Measurements from ENCODE around the gene NMU. TPM values are rescaled to one million over a fixed set of nuclear protein-coding genes. Genes with fewer than 3 reads are reported as not detected.

The NMU gene
- total and polyA plus RNA-seq, 9 of the 15 experiments (the other 6 are each of a cell fraction or from before 2014, with no cell fraction given), result 73.8 to 846 (median 599) TPM

- TF ChIP-seq JUND (IDR thresholded peaks at IDR 0.05; ENCODE audit: borderline replicate concordance, low read depth, low read length), result peak; percentile 20; the same call in 1 of the 2 replicates
- TF ChIP-seq JUND (tag; IDR thresholded peaks at IDR 0.05; ENCODE audit: borderline replicate concordance, low read depth, low read length), result no peak
- no peak for TF ChIP-seq ZNF77 (CRISPR knock-in tag; IDR thresholded peaks at IDR 0.05)
- no peak for TF ChIP-seq E2F8 (IDR thresholded peaks at IDR 0.05; ENCODE audit: low read depth, partially characterized antibody)
- TF ChIP-seq RBM14 (IDR thresholded peaks at IDR 0.05; ENCODE audit: borderline replicate concordance, insufficient read depth, low read depth, low read length), result no peak
- TF ChIP-seq CBFA2T3 (IDR thresholded peaks at IDR 0.05), result no peak
- no peak for TF ChIP-seq CGGBP1 (CRISPR knock-in tag; IDR thresholded peaks at IDR 0.05)
- no peak for TF ChIP-seq TEAD4 (IDR thresholded peaks at IDR 0.05; ENCODE audit: low read length)
- TF ChIP-seq TEAD4 (CRISPR knock-in tag; IDR thresholded peaks at IDR 0.05; ENCODE audit: borderline replicate concordance), result no peak
- no peak for TF ChIP-seq HDGF (IDR thresholded peaks at IDR 0.05)
- TF ChIP-seq THAP12 (CRISPR knock-in tag; IDR thresholded peaks at IDR 0.05), result no peak
- TF ChIP-seq RBM17 (IDR thresholded peaks at IDR 0.05; ENCODE audit: borderline replicate concordance, low read depth, low read length), result no peak
- peak; percentile 33 for TF ChIP-seq RBBP5 (IDR thresholded peaks at IDR 0.05; ENCODE audit: borderline replicate concordance, insufficient read depth, low read length, poor library complexity, severe bottlenecking)
- TF ChIP-seq TEAD1 (CRISPR knock-in tag; IDR thresholded peaks at IDR 0.05), result peak in 1 of 2 experiments; percentile 54; a peak in 1 of 4 replicates
- TF ChIP-seq POLR2AphosphoS2 (IDR thresholded peaks at IDR 0.05; ENCODE audit: low read length), result no peak
- no peak for TF ChIP-seq NBN (IDR thresholded peaks at IDR 0.05; ENCODE audit: low read depth)
- no peak for TF ChIP-seq NFIC (IDR thresholded peaks at IDR 0.05)
- TF ChIP-seq CCNT2 (IDR thresholded peaks at IDR 0.05; ENCODE audit: borderline replicate concordance, extremely low read depth, insufficient read length, low read depth, low read length), result peak; percentile 71
- TF ChIP-seq KLF6 (CRISPR knock-in tag; IDR thresholded peaks at IDR 0.05; ENCODE audit: borderline replicate concordance), result no peak
Measured at GRCh38 chr4:55546756-55547465, 89.2 kb downstream of the NMU start, which contains the start of gene CLOCK (continued).

Measured in K562 (cell line).